AG08396 (cell line): ENCODE measurements around the gene ARHGAP15.

Experiments used
- DNase-seq: peaks from one replicate; pipeline ENCODE4 v3.0.0; 2012; ENCODE audit warnings: low spot score, mixed read lengths

The ARHGAP15 gene

DNA sequence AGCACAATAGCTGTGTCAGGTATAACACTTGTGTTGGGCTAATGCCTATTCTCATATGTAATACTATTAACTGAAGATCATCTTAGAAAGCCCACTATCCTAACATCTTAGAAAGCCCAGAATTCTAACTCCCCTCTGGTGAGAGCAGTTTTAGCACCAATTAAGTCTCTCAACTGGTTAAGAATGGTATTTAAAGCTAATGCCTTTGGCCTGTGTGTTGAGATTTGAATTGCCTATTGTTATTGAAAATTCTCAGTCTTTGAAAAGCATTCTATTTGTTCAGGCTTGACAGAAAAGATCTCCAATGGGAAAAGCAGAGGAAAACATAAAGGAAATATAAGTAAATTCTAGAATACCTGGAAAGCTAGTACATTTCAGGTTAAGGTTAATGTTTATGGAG lies 352.5 kb downstream of the ARHGAP15 start:
- DNase-seq: no peak

DNA sequence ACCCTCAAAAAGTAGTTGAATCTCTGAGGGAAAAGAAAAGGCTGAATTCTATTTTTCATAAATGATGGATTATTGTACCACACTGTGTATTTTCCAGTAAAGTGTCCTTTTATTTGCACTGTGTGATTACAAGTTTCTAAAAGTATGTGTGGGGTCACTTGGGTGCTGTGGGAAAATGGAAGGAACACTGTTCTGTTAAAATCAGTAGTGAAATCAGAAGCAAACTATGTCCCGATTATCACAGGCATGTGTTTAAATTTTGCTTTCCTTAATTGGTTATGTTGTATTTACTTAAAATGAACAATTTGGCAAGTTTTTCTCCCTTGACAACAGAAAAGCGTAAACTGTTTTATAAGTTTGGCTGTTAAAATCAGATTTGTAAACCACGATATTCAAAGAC lies 353.1 kb downstream of the ARHGAP15 start:
- no peak for DNase-seq

DNA sequence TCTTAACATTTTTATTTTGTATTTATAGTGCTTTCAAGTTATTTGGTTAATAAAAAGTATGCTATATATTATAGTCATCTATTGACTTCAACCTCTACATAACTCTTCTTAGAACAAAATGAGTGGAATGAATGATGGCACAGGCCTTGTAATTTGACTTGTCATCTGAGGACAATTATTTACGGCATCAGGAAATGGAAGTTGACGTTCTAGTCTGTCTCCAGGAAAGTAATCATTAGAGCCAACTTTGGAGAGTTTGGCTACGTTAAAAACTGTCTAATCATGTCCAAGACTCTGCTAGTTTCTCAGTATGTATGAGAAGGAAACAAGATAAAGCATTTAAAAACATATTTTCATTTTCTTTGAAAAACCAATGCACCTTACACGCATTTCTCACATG lies 353.6 kb downstream of the ARHGAP15 start:
- no peak for DNase-seq

DNA sequence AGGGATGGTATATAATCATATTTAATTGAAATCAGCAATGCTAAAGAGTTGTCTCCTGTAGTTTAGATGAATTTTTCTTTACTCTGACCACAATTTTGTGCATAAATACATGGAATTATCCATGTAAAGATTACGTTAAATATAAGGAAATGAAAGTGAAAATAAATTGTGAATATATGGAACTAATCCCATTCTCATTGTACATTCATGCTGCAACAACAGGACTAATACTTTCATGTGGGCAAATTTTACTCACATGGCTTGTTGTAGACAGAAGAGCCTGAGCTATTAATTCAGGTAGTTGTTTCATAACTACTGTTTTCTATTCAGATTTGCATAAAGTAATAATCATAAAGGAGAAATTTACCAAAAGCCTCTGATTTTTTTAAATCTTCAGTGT lies 357.8 kb downstream of the ARHGAP15 start:
- no peak for DNase-seq

DNA sequence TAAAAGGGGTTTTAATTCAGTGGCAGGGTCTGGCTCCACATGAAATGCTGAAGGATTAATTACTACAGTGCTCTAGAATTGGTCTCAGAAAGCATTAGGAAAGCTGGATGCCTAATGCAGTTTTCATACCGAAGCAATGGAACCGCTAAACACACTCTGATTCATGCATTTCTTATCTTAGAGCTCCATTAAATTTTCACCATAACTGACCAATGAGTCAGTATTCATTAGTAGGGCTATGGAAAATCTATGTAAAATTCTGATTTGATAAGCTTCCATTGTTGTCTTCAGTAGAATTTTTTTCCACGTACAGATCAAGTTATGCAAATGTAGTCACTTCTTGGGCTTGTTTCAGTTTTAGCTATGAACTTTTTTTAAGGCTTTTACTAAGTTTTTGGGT lies 359.9 kb downstream of the ARHGAP15 start:
- DNase-seq: peak; percentile 21

DNA sequence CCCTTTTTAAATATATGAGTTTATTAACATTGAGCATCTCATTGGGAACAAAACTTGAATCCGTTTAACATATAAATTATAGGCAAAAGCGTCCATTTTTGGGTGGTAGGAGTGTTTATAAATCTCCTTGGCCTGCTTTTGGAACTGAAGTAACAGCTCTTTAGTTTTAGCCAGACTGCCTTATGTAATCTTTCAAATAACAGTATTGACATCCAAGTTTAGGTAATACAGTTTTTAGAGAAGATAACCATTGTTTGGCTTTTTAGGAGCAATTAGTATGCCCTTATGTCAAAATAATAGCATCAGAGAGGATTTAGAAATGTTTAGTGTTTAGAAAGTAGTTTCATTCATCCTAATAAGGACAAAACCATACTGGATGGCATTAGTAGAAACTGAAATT lies 361.9 kb downstream of the ARHGAP15 start:
- no peak for DNase-seq

DNA sequence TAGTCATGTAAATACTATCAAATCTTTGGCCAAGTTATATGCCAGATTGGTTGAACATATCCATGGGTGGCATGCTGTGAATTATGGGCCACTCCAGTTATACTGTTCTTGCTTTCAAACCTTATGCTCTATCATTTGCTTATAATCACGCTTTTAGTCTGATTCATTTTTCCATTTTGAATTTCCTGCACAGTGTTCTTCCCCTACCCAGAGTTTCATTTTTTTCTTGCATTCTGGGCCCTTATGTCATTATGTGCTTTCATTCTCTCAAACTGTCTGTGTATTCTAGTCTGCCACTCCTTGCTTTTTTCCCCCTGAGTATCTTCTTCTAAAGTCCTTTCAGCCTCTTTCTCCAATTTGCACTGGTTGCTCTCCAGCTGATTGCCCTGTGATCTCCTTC lies 364.1 kb downstream of the ARHGAP15 start:
- DNase-seq: no peak

DNA sequence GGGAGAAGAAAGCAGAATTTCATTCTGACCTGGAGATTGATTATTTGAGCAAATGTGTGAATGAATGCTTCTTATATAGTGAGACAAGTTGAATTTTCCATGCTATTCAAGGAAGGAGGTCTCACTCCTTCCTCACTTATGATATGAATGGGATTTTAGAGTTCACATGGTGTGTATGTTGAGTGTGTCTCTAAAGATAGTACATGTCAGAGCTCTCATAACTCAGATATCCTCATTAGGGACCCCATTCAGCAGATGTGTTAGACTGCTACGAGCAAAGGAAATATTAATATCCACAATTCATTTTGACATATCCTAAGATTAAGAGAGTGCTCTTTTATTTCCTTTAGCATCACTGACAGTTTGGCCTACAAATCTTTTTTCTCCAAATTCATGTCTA lies 368.5 kb downstream of the ARHGAP15 start:
- DNase-seq: no peak

DNA sequence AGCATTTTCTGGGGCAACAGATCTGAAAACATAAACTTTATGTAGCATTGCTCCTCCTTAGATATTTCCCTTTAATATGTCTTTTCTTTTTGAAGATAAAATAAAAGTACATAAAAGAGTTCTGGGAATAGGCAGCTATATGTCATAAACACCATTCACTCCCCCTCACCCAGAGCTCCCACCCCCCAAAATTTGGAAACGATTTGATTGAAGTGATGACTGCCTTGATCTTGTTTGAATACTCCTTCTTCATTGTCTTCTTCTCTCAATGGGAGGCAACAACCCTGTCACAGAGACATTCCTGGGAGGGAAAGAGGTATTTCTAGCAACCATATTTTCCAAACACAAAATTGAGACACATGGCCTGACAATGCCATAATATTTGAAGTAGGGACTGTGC lies 369.3 kb downstream of the ARHGAP15 start:
- no peak for DNase-seq

DNA sequence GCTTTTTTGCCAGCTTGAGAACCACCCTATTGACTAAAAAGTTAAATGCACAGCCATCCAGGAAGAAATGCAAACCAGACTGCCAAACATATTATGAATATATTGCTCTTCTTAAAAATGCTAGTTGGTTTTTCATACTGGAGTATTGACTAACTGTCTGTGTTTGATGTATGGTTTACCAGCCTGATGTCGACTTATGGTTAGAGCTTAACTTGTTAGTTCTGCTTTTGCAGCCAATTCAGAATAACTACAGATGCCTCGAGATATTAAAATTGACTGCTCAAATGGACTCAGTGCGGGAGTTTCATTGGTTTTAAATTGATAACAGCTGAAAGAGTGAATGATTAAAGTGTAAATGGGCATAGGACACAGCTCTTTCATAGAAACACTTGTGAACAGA lies 369.8 kb downstream of the ARHGAP15 start:
- DNase-seq: no peak

DNA sequence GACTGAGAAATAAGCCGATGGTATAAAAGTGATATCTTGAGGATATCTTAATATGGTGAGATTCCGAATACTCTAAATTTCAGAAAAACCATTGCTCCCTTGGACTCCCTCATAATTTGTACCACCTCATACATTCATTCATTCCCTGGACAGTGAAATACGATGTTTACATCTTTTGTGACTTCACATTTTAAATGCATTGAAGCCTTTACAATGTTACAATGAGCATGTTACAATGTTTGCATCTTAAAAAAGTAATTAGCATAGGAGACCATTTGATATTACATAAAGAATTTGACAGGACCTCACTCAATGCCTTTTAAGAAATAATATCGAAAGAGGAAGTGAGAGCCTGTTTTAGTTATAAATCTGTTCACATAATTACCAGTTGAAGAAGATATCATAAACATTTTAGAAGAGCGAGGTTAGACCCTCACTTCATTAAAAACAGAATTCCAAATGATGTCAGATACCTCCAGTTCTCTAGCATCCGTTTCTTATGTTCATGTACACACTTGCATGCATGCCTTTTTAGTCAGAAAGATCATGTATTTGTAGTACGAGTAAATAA lies 372.0 kb downstream of the ARHGAP15 start:
- no peak for DNase-seq

DNA sequence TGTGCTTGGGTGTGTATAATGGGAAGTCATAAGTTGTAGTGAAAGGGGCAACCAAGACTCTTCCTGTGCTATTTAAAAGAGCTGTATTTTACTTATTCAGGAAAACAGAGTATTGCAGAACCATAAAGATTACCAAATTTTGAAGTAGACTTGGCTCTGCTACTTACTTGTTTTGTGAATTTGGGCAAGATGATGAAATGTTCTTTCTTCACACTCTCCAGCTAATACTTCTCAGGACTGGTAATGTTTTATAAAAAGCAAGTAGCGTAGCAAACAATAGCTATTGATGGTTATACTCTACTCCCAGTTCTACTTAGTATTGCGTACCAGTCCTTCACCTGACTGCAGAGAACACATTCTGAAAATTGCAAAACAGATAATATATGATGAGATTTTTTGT lies 374.1 kb downstream of the ARHGAP15 start:
- no peak for DNase-seq

DNA sequence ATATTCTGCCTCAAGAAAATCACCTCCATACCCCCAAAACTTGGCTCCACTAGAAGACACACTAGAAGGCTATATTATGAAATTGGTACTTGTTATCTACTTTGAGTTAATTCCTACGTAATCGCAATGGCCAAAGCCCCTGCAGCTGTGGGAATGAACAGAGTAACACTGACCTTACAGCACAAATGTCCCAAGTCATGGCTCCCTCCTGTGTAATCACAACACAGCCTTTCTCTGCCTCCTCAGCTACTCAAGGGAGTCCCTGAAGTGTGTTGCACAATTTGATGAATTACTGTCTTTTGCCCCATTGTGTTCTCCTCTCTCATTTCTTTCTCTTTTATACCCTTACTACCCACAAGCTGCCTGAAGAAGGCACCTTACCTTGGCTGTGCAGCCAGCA lies 375.2 kb downstream of the ARHGAP15 start:
- no peak for DNase-seq

DNA sequence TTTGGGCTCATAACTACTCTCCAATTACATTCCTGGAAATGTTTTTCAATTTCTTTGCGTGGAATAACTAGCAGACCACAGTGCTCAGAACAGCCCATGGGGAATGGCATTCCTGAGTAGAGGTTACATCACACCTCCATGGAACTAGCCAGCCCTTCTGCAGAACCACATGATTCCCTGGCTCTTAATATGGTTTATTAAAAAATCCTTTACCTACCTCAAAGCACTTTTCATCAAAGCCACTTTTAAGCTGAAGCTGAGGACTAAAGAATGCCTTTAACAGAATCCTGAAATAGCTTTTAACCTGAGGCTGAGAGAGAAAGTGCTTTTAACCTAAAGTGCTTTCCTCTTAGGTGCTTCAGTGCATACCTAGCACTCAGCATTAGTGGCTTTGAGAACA lies 376.3 kb downstream of the ARHGAP15 start:
- no peak for DNase-seq

DNA sequence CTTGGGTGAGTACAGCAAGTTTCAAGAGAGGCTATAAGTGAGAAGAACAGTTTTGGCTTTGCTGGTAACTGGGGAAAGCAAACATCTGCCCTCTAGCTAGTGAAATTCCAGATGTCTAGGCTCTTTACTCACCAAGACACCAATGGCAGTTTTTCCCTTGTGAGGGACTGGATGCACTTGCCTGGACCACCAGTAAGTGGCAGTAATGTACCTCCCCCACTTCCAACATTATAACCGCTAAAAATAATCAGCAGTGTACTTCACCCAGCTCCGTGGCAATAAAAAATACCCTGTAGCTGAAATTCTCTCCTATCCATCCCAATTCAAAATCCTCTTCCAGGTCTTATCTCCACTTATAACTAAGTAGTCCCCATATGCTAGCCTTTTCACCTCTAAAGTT lies 383.9 kb downstream of the ARHGAP15 start:
- DNase-seq: peak; percentile 54

DNA sequence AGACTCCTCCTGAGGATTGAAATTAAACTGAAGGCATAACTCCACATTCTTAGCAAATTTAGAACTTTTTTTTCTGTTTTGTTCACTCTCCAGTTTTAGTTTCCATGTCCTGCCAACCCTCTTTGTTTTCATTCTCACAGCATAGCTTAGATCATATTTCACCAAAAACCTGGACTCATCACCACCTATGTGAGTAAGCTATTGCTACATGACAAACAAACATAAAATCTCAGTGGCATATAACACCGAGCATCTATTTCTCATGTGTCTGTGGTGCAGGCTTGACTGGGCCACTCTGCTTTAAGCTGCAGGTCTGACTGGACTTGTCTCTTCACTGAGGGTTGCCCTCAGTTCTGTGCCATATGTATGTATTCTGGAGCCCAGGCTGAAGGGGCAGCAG lies 385.2 kb downstream of the ARHGAP15 start:
- DNase-seq: no peak

DNA sequence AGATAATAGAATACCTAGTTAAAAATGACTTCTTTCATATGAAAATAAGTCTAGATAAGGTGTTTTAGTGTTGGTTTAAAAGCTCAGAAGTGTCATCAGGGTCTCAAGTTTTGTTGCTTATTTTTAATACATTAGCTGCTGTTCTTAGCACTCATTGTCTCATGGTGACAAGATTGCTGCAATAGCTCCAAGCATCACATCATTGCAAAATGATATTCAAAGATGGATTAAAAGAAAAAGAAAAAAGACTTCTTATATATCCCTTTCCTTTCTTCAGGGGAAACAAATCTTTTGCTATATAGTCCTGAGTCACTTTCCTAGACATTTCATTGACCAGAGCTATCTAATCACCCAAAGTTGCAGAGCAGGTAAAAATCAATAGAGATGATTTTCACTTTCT lies 386.1 kb downstream of the ARHGAP15 start:
- no peak for DNase-seq

DNA sequence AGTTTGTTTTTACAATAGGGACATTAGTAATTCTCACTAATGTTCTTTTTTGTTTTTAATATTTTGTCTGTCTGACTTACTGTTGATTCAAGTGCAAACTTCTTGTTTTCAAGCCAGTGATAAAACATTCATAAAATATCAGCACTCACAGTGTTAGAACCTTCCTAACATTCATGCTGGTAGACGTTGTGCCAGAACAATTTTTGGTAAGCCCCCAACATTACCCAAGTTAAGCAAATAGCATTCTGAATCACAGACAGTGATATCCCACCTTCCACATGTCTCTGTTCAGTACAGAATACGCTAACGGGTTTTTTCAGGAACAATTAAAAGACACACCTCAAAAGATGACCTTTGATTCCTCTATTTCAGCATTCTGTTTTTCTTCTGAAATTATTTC lies 390.3 kb downstream of the ARHGAP15 start:
- DNase-seq: no peak

DNA sequence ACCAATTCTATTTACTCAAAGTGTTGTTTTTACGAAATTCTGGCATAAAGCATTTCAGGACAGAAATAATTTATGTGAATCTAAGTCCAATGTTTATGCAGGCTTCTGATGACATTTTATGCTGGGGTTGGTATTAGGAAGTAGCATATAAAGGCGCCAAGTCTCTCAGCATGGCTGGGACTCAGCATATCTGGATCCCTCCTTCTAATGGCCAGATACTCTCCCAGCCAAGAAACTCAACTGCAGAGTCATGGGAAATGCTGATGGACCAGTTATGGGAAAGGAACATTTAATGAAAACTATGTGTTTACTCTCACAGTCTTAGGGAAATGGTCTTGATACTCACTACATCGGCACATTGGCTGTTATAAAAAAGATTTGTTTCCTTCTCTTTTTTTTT lies 392.2 kb downstream of the ARHGAP15 start:
- DNase-seq: no peak

DNA sequence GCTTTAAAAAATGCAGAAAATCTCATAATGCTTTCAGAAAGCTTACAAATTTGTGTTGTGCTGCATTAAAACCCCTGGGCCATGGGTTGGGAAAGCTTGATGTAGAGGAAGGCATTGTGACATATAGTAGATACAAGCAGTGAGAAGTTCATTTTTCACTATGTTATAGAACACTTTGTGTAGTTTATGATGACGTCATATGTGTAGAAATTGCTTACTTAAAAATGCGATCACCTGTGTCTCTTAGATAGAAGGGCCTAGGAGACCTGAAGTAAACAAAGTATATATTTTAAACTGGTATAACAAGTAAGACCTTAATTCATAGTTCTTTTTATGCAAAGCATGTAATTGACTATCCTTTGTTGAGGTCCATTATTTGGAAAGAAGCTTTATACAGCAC lies 393.5 kb downstream of the ARHGAP15 start:
- no peak for DNase-seq

DNA sequence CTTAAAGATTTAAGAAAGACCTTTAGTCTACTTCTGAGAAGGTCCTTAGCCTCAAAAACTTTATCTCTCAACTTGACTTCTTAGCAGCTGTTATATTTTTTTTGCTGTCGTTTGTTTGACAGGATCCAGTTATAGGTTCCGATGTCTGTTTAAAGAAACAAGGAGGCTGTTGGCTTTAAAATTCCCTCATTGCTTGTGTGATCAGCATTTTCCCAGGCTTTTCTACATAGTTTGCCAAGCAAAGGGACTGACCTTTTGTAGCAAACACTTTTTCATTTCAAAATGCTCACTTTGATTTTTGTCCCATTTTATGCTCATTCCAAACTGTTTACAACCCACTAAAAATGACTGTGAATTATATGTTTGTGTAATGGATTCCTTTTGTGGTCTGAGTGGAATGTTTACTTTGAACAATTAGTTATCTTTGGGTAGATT lies 394.9 kb downstream of the ARHGAP15 start:
- DNase-seq: peak; percentile 14

DNA sequence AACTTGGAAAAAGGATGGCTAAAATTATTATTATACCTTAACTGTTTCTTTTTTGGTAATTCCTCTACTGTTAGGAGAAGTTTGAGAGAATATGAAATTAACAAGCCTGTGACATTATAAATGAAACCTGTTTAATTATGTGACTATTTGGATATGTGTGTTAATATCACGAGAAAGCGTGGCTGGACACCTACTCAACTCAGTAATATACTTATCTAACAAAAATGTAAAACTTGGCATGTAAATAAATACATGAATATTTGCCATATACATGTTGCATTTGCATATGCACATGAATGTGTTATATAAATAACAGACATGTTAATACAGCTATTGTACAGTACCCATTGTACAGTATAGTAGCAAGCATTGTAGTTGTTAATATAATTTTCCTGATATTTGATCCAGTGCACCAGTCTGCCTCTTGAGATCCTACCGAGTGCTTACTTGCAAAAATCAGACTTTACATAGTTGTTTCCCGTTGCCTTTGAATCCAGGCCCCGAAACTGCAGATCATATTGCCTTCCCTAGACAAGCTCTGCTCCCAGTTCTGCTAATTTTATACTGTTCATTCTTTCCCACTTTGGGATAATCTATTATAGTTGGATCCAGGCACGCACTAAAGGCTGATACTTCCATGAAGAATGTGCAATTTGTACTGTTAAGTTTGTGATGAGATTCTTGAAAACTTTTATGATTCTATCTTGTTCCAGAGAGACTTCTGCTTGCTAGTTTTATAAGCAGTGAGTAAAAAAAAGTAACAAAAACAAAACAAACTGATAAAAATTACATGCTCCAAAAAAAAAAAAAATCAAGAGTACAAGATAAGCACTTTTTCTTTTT lies 395.6 kb downstream of the ARHGAP15 start:
- no peak for DNase-seq

DNA sequence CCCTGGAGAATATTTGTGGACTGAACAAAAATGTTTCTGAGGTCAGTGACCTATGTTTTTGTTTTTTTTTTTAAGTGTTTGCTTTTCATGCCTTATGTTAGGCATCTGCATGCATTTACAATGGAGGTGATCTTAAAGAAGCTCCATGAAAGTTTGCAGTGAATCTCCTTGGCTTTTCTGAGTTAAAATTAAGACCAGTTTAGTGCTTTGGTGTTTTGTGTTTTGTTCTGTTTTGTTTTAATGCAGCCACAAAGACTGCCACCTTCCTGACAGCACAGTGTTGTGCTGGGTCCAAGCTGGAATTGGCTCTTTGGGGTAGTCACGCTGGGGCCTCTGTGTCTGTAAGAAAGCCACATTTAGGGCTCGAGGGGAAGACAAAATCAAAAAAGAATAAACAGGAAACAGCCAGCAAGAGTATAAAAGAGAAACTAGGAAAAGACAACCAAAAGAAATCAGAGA lies 396.2 kb downstream of the ARHGAP15 start:
- DNase-seq: no peak

DNA sequence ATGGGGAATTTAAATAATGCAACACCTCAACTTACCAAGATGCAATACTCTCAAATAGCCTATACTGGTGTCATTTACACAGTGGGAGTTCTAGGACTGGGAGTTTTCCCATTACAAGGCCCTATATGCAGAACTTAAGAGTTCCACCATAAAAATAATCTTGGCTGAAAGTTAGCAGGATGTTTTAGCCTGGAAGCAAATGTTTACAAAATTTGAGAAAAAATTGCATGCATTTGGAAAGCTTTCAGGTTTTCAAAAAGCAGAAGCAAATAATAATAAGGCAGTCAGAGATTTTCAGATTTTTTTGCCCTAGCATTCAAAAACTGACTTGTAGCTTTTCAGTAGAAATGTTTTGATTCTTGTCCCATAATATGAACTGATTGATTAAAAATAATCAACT lies 397.3 kb downstream of the ARHGAP15 start:
- no peak for DNase-seq
